SK-N-SH (cell line): ENCODE results near the gene B3GNT7. TPM values are rescaled to one million over a fixed set of nuclear protein-coding genes. Genes with fewer than 3 reads are reported as not detected.

Source experiments
- CTCF ChIA-PET: fragments of 300-600, 350-600 bp; formaldehyde crosslinking; extraction: SDS; loops from one replicate; lab custom pipeline; 2021; lab: Yijun Ruan, JAX
- POLR2A ChIA-PET: fragments of 350-600 bp; sonication (Branson Sonifier 250); formaldehyde crosslinking; extraction: SDS; loops from one replicate; lab custom pipeline; 2020; ENCODE audit warnings: antibody characterized with exemption, inconsistent platforms; lab: Yijun Ruan, JAX
- DNase-seq: peaks from one replicate; pipeline ENCODE4 v3.0.0; 2012
- H2AFZ ChIP-seq: fragments of 200-600 bp; sonication (generic); 2 replicates; pipeline ENCODE4 v1.8.1; 2016; ENCODE audit warnings: antibody characterized with exemption, mild to moderate bottlenecking, low read depth
- H3F3A ChIP-seq: fragments of 200-600 bp; sonication (generic); replicated peaks from 2 replicates; pipeline ENCODE3; 2016; ENCODE audit warnings: antibody characterized with exemption, mild to moderate bottlenecking; ENCODE audit not compliant: insufficient read depth
- H3K27ac ChIP-seq, 2 experiments: fragments of 200-500 bp in 1 of 2; fragments of 200-600 bp in 1 of 2; sonication (Bioruptor generic) in 1 of 2; sonication (generic), shearing (Covaris generic) in 1 of 2; 2 replicates each; pipeline versions ENCODE4 v1.5.1 to v1.6.1; 2014 to 2016; ENCODE audit warnings: low read depth in 2 of 2, inconsistent platforms in 1 of 2, low read length in 1 of 2, mild to moderate bottlenecking in 1 of 2, mixed read lengths in 1 of 2
- H3K27me3 ChIP-seq: fragments of 200-600 bp; sonication (generic), shearing (Covaris generic); 2 replicates; pipeline ENCODE4 v1.6.1; 2016; ENCODE audit warnings: mixed run types; ENCODE audit not compliant: insufficient read depth
- H3K36me3 ChIP-seq, 2 experiments: fragments of 200-500 bp in 1 of 2; fragments of 200-600 bp in 1 of 2; sonication (Bioruptor generic) in 1 of 2; sonication (generic) in 1 of 2; replicated peaks in 1 of 2; 2 replicates each; pipeline versions ENCODE3 to v1.5.1; 2014 to 2016; ENCODE audit warnings: low read length in 1 of 2, mild to moderate bottlenecking in 1 of 2; ENCODE audit not compliant: insufficient read depth in 2 of 2, control insufficient read depth in 1 of 2
- H3K4me1 ChIP-seq, 2 experiments: fragments of 200-500 bp in 1 of 2; fragments of 200-600 bp in 1 of 2; sonication (Bioruptor generic) in 1 of 2; sonication (generic), shearing (Covaris generic) in 1 of 2; 2 replicates each; pipeline versions ENCODE4 v1.5.1 to v1.6.1; 2014 to 2016; ENCODE audit warnings: low read depth in 1 of 2, low read length in 1 of 2, mixed run types in 1 of 2; ENCODE audit not compliant: insufficient read depth in 2 of 2, control insufficient read depth in 1 of 2
- H3K4me2 ChIP-seq: fragments of 200-600 bp; sonication (generic), shearing (Covaris generic); 2 replicates; pipeline ENCODE4 v1.6.1; 2017; ENCODE audit warnings: mixed run types
- H3K4me3 ChIP-seq, 2 experiments: fragments of 200-500 bp in 1 of 2; fragments of 200-600 bp in 1 of 2; sonication (Bioruptor generic) in 1 of 2; sonication (generic), shearing (Covaris generic) in 1 of 2; 2 replicates each; pipeline versions ENCODE4 v1.5.1 to v1.8.1; 2014 to 2016; ENCODE audit warnings: low read depth in 2 of 2, inconsistent platforms in 1 of 2, low read length in 1 of 2, mild to moderate bottlenecking in 1 of 2, mixed read lengths in 1 of 2, moderate library complexity in 1 of 2
- H3K79me2 ChIP-seq: fragments of 200-600 bp; sonication (generic); 2 replicates; pipeline ENCODE4 v1.8.1; 2017; ENCODE audit warnings: mild to moderate bottlenecking; ENCODE audit not compliant: insufficient read depth
- H3K9ac ChIP-seq: fragments of 200-600 bp; sonication (generic); 2 replicates; pipeline ENCODE4 v1.6.1; 2017; ENCODE audit warnings: mixed run types
- H3K9me2 ChIP-seq: fragments of 200-600 bp; sonication (generic); 2 replicates; pipeline ENCODE4 v1.6.1; 2017; ENCODE audit warnings: mixed run types
- H3K9me3 ChIP-seq: fragments of 200-600 bp; sonication (generic); 2 replicates; pipeline ENCODE4 v1.6.1; 2017; ENCODE audit warnings: mixed run types, mild to moderate bottlenecking, moderate library complexity
- H4K20me1 ChIP-seq: fragments of 200-600 bp; sonication (generic); 2 replicates; pipeline ENCODE4 v1.6.1; 2017; ENCODE audit warnings: mild to moderate bottlenecking, mixed run types; ENCODE audit not compliant: insufficient read depth
- CHD2 ChIP-seq: fragments of 150-350 bp; IDR thresholded peaks from 2 replicates; pipeline ENCODE4 v1.6.1; 2018; ENCODE audit warnings: low read length; ENCODE audit not compliant: partially characterized antibody
- ELF1 ChIP-seq: IDR thresholded peaks from 2 replicates; pipeline ENCODE4 v1.4.0; 2012
- EP300 ChIP-seq, 2 experiments: IDR thresholded peaks; 2 replicates each; pipeline versions ENCODE4 v1.4.0 to v1.6.1; 2012; ENCODE audit warnings: borderline replicate concordance in 1 of 2, low read depth in 1 of 2, low read length in 1 of 2
- EZH2phosphoT487 ChIP-seq: fragments of 200-600 bp; sonication (generic); IDR thresholded peaks from 2 replicates; pipeline ENCODE4 v1.6.1; 2017; ENCODE audit warnings: low read depth, mixed run types, mild to moderate bottlenecking, antibody characterized with exemption, moderate library complexity, borderline replicate concordance
- FOXM1 ChIP-seq: IDR thresholded peaks from 2 replicates; pipeline ENCODE4 v1.4.0; 2012; ENCODE audit warnings: low read depth, mild to moderate bottlenecking
- GABPA ChIP-seq: IDR thresholded peaks from 2 replicates; pipeline ENCODE4 v1.4.0; 2012; ENCODE audit warnings: low read depth, mild to moderate bottlenecking
- GATA2 ChIP-seq: sonication (generic); formaldehyde crosslinking; IDR thresholded peaks from 2 replicates; pipeline ENCODE4 v1.5.0; 2020; ENCODE audit warnings: mild to moderate bottlenecking, missing genetic modification reagents
- JUND ChIP-seq: IDR thresholded peaks from 2 replicates; pipeline ENCODE4 v1.4.0; 2012
- MXI1 ChIP-seq: IDR thresholded peaks from 2 replicates; pipeline ENCODE4 v1.6.1; 2012; ENCODE audit warnings: mild to moderate bottlenecking, low read depth, low read length, improper control_type of control experiment
- RFX5 ChIP-seq: IDR thresholded peaks from 2 replicates; pipeline ENCODE4 v1.6.1; 2012; ENCODE audit warnings: mild to moderate bottlenecking, improper control_type of control experiment, low read length
- SMC3 ChIP-seq: IDR thresholded peaks from 2 replicates; pipeline ENCODE4 v1.6.1; 2012; ENCODE audit warnings: low read depth, low read length, improper control_type of control experiment
- YY1 ChIP-seq: IDR thresholded peaks from 2 replicates; pipeline ENCODE4 v1.4.0; 2012; ENCODE audit warnings: low read depth, mild to moderate bottlenecking
- WGBS: methylation state at CpG from one replicate; pipeline ENCODE4 v1.1.6; 2017; ENCODE audit warnings: low lambda C conversion rate; 5-methylcytosine and 5-hydroxymethylcytosine counted together
- polyA plus RNA-seq, 3 experiments: library from polyadenylated mRNA; depleted of rRNA; stranded (reverse); fragments of >200 nt; gene quantifications; 2 replicates each; pipeline ENCODE4 v1.2.3, GENCODE V29; 2012
- TF ChIP-seq, protein P1 (sequence below): IDR thresholded peaks from 2 replicates; pipeline ENCODE4 v1.6.1; 2012; ENCODE audit warnings: mild to moderate bottlenecking, low read depth, low read length, moderate library complexity
- TF ChIP-seq, protein P2 (sequence below): IDR thresholded peaks from 2 replicates; pipeline ENCODE4 v1.4.0; 2012; ENCODE audit warnings: low read depth, borderline replicate concordance
- TF ChIP-seq, protein P3 (sequence below): fragments of 200-600 bp; sonication (generic); IDR thresholded peaks from 2 replicates; pipeline ENCODE4 v1.6.1; 2017; ENCODE audit warnings: antibody characterized with exemption, mild to moderate bottlenecking, moderate library complexity
- TF ChIP-seq, protein P4 (sequence below): IDR thresholded peaks from 2 replicates; pipeline ENCODE4 v1.4.0; 2012; ENCODE audit warnings: low read depth, borderline replicate concordance

B3GNT7 gene
- polyA plus RNA-seq, 1 of the 3 experiments (the other 2 are of a cell fraction), result 0.12 TPM

DNA sequence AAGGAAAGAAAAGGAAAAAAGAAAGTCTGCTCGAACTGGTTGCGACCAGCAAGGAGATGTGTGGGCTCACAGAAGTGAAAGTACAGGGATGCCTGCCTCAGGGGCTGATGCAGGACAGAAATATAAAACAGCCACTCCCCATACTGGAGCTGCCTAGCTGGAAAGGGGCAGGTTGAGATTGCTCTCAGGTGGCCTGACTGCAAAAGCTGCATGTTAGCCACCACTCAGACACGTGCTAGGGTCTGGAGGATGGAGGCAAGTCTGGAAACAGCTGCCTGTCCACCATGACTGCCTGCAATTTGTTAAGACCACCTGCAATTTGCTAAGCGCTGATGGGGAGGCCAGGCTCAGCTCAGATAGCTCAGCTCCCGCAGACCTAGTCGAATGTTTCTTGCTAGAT lies 17.9 kb downstream of the B3GNT7 start:
- no peak overlapping the region for H3K4me2 ChIP-seq
- ChIA-PET POLR2A (no interaction called here), CTCF (interaction anchor here (0.8 to 17.2 kb wide), 16 partner anchors 8 to 535 kb away, joined by 3 to 302 read pairs (median 14); no protein-coding TSS in a partner anchor)
- no peak overlapping the region for H3K9ac ChIP-seq
- no peak overlapping the region for H3K27ac ChIP-seq
- no peaks in the 10 kb centered on the region for H4K20me1 ChIP-seq
- no peak for DNase-seq
- H3K79me2 ChIP-seq, result no peaks in the 10 kb centered on the region
- H3K4me3 ChIP-seq, result no peak overlapping the region; a peak in 1 of 4 replicates
- no peak overlapping the region for H2AFZ ChIP-seq
- no peak for TF ChIP-seq FOXM1
- TF ChIP-seq, protein P1, sequence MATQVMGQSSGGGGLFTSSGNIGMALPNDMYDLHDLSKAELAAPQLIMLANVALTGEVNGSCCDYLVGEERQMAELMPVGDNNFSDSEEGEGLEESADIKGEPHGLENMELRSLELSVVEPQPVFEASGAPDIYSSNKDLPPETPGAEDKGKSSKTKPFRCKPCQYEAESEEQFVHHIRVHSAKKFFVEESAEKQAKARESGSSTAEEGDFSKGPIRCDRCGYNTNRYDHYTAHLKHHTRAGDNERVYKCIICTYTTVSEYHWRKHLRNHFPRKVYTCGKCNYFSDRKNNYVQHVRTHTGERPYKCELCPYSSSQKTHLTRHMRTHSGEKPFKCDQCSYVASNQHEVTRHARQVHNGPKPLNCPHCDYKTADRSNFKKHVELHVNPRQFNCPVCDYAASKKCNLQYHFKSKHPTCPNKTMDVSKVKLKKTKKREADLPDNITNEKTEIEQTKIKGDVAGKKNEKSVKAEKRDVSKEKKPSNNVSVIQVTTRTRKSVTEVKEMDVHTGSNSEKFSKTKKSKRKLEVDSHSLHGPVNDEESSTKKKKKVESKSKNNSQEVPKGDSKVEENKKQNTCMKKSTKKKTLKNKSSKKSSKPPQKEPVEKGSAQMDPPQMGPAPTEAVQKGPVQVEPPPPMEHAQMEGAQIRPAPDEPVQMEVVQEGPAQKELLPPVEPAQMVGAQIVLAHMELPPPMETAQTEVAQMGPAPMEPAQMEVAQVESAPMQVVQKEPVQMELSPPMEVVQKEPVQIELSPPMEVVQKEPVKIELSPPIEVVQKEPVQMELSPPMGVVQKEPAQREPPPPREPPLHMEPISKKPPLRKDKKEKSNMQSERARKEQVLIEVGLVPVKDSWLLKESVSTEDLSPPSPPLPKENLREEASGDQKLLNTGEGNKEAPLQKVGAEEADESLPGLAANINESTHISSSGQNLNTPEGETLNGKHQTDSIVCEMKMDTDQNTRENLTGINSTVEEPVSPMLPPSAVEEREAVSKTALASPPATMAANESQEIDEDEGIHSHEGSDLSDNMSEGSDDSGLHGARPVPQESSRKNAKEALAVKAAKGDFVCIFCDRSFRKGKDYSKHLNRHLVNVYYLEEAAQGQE, result no peak
- TF ChIP-seq, protein P2, sequence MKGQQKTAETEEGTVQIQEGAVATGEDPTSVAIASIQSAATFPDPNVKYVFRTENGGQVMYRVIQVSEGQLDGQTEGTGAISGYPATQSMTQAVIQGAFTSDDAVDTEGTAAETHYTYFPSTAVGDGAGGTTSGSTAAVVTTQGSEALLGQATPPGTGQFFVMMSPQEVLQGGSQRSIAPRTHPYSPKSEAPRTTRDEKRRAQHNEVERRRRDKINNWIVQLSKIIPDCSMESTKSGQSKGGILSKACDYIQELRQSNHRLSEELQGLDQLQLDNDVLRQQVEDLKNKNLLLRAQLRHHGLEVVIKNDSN, result no peak
- no peak for TF ChIP-seq CHD2
- TF ChIP-seq JUND, result no peak
- no peak for TF ChIP-seq YY1
- no peak for TF ChIP-seq EP300 (IDR thresholded peaks at IDR 0.05; ENCODE audit: borderline replicate concordance in 1 of 2, low read depth in 1 of 2, low read length in 1 of 2)
- TF ChIP-seq, protein P3, sequence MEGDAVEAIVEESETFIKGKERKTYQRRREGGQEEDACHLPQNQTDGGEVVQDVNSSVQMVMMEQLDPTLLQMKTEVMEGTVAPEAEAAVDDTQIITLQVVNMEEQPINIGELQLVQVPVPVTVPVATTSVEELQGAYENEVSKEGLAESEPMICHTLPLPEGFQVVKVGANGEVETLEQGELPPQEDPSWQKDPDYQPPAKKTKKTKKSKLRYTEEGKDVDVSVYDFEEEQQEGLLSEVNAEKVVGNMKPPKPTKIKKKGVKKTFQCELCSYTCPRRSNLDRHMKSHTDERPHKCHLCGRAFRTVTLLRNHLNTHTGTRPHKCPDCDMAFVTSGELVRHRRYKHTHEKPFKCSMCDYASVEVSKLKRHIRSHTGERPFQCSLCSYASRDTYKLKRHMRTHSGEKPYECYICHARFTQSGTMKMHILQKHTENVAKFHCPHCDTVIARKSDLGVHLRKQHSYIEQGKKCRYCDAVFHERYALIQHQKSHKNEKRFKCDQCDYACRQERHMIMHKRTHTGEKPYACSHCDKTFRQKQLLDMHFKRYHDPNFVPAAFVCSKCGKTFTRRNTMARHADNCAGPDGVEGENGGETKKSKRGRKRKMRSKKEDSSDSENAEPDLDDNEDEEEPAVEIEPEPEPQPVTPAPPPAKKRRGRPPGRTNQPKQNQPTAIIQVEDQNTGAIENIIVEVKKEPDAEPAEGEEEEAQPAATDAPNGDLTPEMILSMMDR, result no peak
- TF ChIP-seq ELF1, result no peak
- no peak for TF ChIP-seq MXI1
- TF ChIP-seq, protein P4, sequence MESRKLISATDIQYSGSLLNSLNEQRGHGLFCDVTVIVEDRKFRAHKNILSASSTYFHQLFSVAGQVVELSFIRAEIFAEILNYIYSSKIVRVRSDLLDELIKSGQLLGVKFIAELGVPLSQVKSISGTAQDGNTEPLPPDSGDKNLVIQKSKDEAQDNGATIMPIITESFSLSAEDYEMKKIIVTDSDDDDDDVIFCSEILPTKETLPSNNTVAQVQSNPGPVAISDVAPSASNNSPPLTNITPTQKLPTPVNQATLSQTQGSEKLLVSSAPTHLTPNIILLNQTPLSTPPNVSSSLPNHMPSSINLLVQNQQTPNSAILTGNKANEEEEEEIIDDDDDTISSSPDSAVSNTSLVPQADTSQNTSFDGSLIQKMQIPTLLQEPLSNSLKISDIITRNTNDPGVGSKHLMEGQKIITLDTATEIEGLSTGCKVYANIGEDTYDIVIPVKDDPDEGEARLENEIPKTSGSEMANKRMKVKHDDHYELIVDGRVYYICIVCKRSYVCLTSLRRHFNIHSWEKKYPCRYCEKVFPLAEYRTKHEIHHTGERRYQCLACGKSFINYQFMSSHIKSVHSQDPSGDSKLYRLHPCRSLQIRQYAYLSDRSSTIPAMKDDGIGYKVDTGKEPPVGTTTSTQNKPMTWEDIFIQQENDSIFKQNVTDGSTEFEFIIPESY, result no peak
- TF ChIP-seq RFX5, result no peak
- no peak for TF ChIP-seq GATA2
- TF ChIP-seq GABPA, result no peak
- no peak for TF ChIP-seq SMC3
- no peak for TF ChIP-seq EZH2phosphoT487
- TF ChIP-seq, all 33 proteins: peak for 0
- H3K9me2 ChIP-seq, result no peaks in the 10 kb centered on the region
- WGBS, result 92% methylated on average over 5 of the region's 6 CpGs
- no peaks in the 10 kb centered on the region for H3K27me3 ChIP-seq
- peaks cover 7% of the 10 kb centered on the region for H3F3A ChIP-seq
- no peaks in the 10 kb centered on the region for H3K36me3 ChIP-seq
- no peaks in the 10 kb centered on the region for H3K9me3 ChIP-seq
- peaks cover 3% of the 10 kb centered on the region in 2 experiments; a peak in 1 of 4 replicates for H3K4me1 ChIP-seq
